HEK293T (cell line): ENCODE data around the gene ODAPH.

Experiments used
- ARNT ChIP-seq: fragments of 450-650 bp; IDR thresholded peaks from 2 replicates; pipeline ENCODE4 v1.6.1; 2017; ENCODE audit warnings: mild to moderate bottlenecking
- BHLHE40 ChIP-seq: fragments of 450-650 bp; IDR thresholded peaks from 2 replicates; pipeline ENCODE4 v1.6.1; 2016; ENCODE audit warnings: mild to moderate bottlenecking, moderate library complexity, borderline replicate concordance
- CTBP1 ChIP-seq: fragments of 450-650 bp; IDR thresholded peaks from 2 replicates; pipeline ENCODE4 v1.6.1; 2016; ENCODE audit warnings: borderline replicate concordance
- FOXA1 ChIP-seq: fragments of 450-650 bp; IDR thresholded peaks from 2 replicates; pipeline ENCODE4 v1.6.1; 2016; ENCODE audit warnings: mild to moderate bottlenecking
- FOXK2 ChIP-seq: fragments of 450-650 bp; IDR thresholded peaks from 2 replicates; pipeline ENCODE4 v1.6.1; 2016; ENCODE audit warnings: mild to moderate bottlenecking
- FOXM1 ChIP-seq: fragments of 450-650 bp; IDR thresholded peaks from 2 replicates; pipeline ENCODE4 v1.6.1; 2017; ENCODE audit warnings: mild to moderate bottlenecking, borderline replicate concordance
- LEF1 ChIP-seq: fragments of 450-650 bp; IDR thresholded peaks from 2 replicates; pipeline ENCODE4 v1.6.1; 2017; ENCODE audit warnings: mild to moderate bottlenecking, borderline replicate concordance
- NFRKB ChIP-seq: fragments of 450-650 bp; IDR thresholded peaks from 2 replicates; pipeline ENCODE4 v1.6.1; 2016; ENCODE audit warnings: mild to moderate bottlenecking, moderate library complexity
- SP1 ChIP-seq: fragments of 450-650 bp; IDR thresholded peaks from 2 replicates; pipeline ENCODE4 v1.6.1; 2017
- SUZ12 ChIP-seq: fragments of 450-650 bp; IDR thresholded peaks from 2 replicates; pipeline ENCODE4 v1.6.1; 2016; ENCODE audit warnings: mild to moderate bottlenecking
- TARDBP ChIP-seq: fragments of 450-650 bp; IDR thresholded peaks from 2 replicates; pipeline ENCODE4 v1.6.1; 2016
- ZNF384 ChIP-seq: fragments of 450-650 bp; IDR thresholded peaks from 2 replicates; pipeline ENCODE4 v1.6.1; 2016

DNA sequence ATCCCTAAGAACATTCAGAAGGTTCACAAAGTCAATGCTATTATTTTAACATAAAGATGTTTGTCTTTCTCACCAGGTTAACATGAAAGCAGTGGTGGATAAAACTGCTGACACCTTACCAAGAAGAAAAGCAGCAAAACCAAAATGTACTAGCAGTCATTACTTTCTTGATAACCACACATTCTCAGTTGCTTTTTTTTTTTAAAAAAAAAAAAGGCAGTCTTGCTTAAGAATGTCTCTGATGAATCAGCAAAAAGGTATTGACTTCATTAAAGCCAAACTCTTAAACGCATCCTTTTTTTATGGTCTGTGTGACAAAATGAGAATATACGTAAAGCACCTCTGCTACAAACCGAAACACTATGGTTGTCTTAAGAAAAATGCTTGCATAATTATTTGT lies 42.5 kb downstream of the ODAPH start:
- no peak for TF ChIP-seq FOXK2
- TF ChIP-seq SP1: no peak
- TF ChIP-seq NFRKB: no peak
- no peak for TF ChIP-seq ARNT
- TF ChIP-seq TARDBP: no peak
- no peak for TF ChIP-seq ZNF384
- no peak for TF ChIP-seq FOXM1
- TF ChIP-seq LEF1: no peak
- no peak for TF ChIP-seq SUZ12
- no peak for TF ChIP-seq FOXA1
- TF ChIP-seq CTBP1: no peak
- no peak for TF ChIP-seq BHLHE40
